Endometrial microvascular endothelial cells (primary cell): ENCODE data around the gene CCL4. TPM values are rescaled to one million over a fixed set of nuclear protein-coding genes. Genes with fewer than 3 reads are reported as not detected.
"Not testable (repeated sequence)": the region's sequence is repeated elsewhere in the genome, so short reads cannot be mapped to it uniquely, and the experiment has no call there.

Source experiments
- in situ Hi-C: cut with HindIII; loops from 2 replicates; pipeline ENCODE4 v1.10.0; 2017; ENCODE audit warnings: low sequenced_read_pairs, low pct_unique_long_range_greater_than_20kb; ENCODE audit errors: inconsistent ontology term
- total RNA-seq: library from RNA; depleted of rRNA; stranded (reverse); fragments of >200 nt; gene quantifications from one replicate; pipeline ENCODE4 v1.2.3, GENCODE V29; 2015; ENCODE audit errors: inconsistent ontology term

Gene CCL4
- total RNA-seq, 1 donor from 2014 or later = not detected

GRCh38 chr17:36086791-36087190 is 16.8 kb upstream of the CCL4 start:
- in situ Hi-C loops = no loop called here

DNA sequence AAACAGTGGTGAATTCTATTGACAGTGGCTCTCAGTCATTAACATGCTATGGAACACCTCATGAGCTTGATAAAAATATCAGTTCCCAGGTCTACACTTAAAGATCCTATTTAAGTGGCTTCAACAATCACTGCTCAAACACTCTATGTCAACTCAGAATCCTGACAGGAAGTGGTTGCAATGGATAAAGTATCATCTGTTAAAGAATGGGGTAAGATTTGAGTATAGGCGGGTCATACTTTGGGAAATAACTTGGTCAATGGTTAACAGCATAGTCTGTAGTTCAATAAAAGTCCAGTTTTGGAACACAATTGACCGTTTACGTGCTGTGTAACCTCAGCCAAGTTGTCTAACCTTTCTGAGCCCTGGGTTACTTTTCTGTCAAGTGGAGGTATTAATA is 16.2 kb upstream of the CCL4 start:
- in situ Hi-C loops = not testable (repeated sequence)

- in situ Hi-C loops = not testable (repeated sequence)
Measured at GRCh38 chr17:36087897-36088572, 15.6 kb upstream of the CCL4 start.

GRCh38 chr17:36088670-36089338 is 14.8 kb upstream of the CCL4 start:
- in situ Hi-C loops = no loop called here

GRCh38 chr17:36089339-36089865 is 14.2 kb upstream of the CCL4 start:
- in situ Hi-C loops = no loop called here

GRCh38 chr17:36089888-36090836 is 13.5 kb upstream of the CCL4 start, which contains the start of gene CCL3:
Gene CCL3, minus strand, starts transcription at chr17:36090143. Its CDS starts 85 bp downstream, at chr17:36090058.
- in situ Hi-C loops = no loop called here

- in situ Hi-C loops = no loop called here
Measured at GRCh38 chr17:36092230-36092629, 11.4 kb upstream of the CCL4 start.

DNA sequence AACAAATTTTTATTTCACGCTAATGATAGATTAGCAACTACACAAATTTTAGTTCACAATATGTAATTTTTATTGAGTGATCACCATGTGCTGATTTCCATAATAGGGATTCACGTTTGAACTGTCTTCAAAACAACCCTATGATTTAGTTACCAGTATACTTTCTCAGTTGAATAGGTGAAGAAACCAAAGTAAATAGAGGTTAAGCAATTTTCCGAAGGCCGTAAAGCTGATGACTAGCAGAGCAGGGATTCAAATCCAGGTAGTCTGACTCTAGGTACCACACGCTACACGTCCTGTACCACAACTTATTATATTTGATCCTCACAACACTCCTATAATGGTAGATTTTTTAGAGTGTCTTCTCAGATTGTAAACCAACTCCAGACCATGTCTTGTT is 10.9 kb upstream of the CCL4 start:
- in situ Hi-C loops = not testable (repeated sequence)

DNA sequence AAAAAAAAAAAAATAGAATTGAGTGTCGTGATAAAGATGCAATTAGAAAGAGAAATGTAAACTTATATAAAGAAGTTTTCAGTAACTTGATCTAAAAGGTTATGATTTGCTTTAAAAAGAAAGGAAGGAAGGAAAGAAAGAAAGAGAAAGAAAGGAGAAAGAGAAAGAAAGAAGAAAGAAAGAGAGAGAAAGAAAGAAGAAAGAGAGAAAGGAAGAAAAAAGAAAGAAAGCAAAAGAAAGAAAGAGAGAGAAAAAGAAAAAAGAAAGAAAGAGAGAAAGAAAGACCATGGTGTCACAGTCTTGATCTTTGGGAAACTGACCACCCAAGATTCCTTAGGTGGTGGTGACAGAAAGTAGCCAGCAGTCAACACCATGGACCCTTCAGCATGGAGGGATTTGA is 9.4 kb upstream of the CCL4 start:
- in situ Hi-C loops = no loop called here

DNA sequence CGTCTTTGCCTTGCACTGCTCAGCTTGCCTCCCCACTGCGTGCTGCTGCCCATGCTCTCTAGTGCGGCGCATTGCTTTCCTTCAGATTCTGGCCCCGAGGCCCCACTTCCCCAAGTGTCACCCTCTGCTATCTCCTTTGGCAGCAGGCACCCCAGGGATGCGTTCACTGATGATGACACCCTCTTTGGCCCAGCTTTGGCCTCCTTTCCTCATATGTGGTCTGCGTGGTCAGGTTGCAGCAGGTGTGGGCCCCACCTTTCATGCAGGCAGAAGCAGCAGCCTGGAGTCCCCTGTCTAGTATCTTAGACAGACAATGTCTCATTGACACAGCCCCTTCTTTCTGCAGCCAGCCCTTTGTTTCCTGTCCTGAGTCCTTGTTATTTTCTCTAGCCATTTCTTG is 8.9 kb upstream of the CCL4 start:
- in situ Hi-C loops = no loop called here

DNA sequence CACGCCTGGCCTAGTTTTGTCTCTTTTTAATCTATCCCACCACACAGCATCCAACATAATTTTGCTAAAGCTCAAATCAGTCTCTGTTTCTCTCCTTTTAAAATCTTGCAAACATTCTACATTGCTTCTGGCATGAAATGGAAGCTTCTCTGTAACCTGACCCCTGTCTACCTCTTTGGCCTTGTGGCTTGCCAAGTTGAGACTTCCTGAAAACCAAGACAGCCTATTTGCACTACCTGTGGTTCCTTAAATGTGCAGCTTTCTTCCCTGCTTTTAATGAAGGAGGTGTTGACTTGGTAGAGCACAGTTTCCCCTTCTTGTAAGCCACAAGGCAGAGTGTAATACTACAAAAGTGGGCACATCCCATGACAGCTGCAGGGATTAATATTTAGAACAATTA is 7.6 kb upstream of the CCL4 start:
- in situ Hi-C loops = no loop called here

- in situ Hi-C loops = not testable (repeated sequence)
Measured at GRCh38 chr17:36099004-36099403, 4.6 kb upstream of the CCL4 start.

GRCh38 chr17:36104246-36104645 is 619 bp downstream of the CCL4 start:
- in situ Hi-C loops = not testable (repeated sequence)

- in situ Hi-C loops = no loop called here
Measured at GRCh38 chr17:36104701-36105181, 1.1 kb downstream of the CCL4 start.

- in situ Hi-C loops = no loop called here
Measured at GRCh38 chr17:36105781-36106492, 2.3 kb downstream of the CCL4 start.

GRCh38 chr17:36106493-36106835 is 2.8 kb downstream of the CCL4 start:
- in situ Hi-C loops = no loop called here

DNA sequence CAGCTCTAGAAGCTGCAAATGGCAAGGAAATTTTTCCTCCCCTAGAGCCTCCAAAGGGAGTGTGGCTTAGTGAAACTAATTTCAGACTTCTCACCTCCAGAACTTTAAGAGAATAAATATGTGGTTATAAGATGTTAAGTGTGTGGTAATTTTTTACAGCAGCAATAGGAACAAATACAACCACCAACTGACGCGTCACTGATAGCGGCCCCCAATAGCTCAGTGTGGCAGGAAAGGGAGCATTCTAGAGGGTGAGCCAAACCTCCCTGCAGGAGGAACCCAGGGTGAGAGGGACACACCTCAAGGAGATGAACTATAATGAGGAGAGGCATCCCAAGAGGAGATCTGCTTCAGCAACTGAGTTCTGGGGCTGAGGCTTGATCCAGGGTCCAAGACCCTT is 4.0 kb downstream of the CCL4 start:
- in situ Hi-C loops = no loop called here

GRCh38 chr17:36108265-36108664 is 4.6 kb downstream of the CCL4 start:
- in situ Hi-C loops = not testable (repeated sequence)

DNA sequence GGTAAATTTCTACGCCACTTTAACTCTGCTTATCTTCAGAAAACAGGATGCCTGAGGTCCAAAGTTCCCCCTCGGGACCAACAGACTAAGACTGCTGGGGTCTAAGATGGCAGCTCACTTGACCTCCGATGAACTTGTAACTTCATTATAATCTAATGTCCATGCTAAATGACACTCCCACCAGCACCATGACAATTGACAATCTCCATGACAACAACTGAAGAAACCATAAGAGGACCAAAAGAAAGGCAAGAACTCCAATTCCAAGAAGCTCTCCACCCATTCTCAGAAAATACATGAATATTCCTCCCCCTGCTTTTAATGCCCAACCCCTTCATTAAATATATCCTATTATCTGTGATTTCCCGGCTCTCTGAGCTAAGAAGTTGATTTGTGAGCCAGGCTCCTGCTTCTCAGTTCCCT is 7.5 kb downstream of the CCL4 start:
- in situ Hi-C loops = no loop called here
